Smooth muscle cell (in vitro differentiated cells): ENCODE results near the gene UBAP2L. TPM values are rescaled to one million over a fixed set of nuclear protein-coding genes. Genes with fewer than 3 reads are reported as not detected.
A peak's percentile ranks its signal among the peaks of the same experiment; 100 is the strongest.

Experiments
- DNase-seq: peaks from one replicate; lab custom pipeline; 2025; ENCODE audit not compliant: unreplicated experiment; lab: John Stamatoyannopoulos, UW
- H2AFZ ChIP-seq: fragments of 200-600 bp; sonication (generic); 2 replicates; pipeline ENCODE4 v1.6.0; 2016; ENCODE audit warnings: antibody characterized with exemption, low read depth, mild to moderate bottlenecking
- H3F3A ChIP-seq: fragments of 200-600 bp; sonication (generic); 2 replicates; pipeline ENCODE4 v1.6.0; 2017; ENCODE audit warnings: antibody characterized with exemption, low read depth
- H3K27ac ChIP-seq: fragments of 200-600 bp; sonication (generic); 2 replicates; pipeline ENCODE4 v1.5.1; 2016; ENCODE audit warnings: low read depth, mild to moderate bottlenecking
- H3K27me3 ChIP-seq: fragments of 200-600 bp; sonication (generic); 2 replicates; pipeline ENCODE4 v1.6.1; 2016; ENCODE audit warnings: low read depth, mild to moderate bottlenecking
- H3K36me3 ChIP-seq: fragments of 200-600 bp; sonication (generic); 2 replicates; pipeline ENCODE4 v1.5.1; 2016; ENCODE audit warnings: low read depth
- H3K4me1 ChIP-seq: fragments of 200-600 bp; sonication (generic); 2 replicates; pipeline ENCODE4 v1.5.1; 2016; ENCODE audit warnings: low read depth
- H3K4me2 ChIP-seq: fragments of 200-600 bp; sonication (generic); 2 replicates; pipeline ENCODE4 v1.6.0; 2016; ENCODE audit warnings: mild to moderate bottlenecking
- H3K4me3 ChIP-seq: fragments of 200-600 bp; sonication (generic); 2 replicates; pipeline ENCODE4 v1.5.1; 2016; ENCODE audit warnings: mild to moderate bottlenecking
- H3K79me2 ChIP-seq: fragments of 200-600 bp; sonication (generic); 2 replicates; pipeline ENCODE4 v1.6.0; 2016; ENCODE audit warnings: low read depth, mild to moderate bottlenecking
- H3K9ac ChIP-seq: fragments of 200-600 bp; sonication (generic); 2 replicates; pipeline ENCODE4 v1.6.0; 2016; ENCODE audit warnings: low read depth
- H3K9me3 ChIP-seq: fragments of 200-600 bp; sonication (generic); replicated peaks from 2 replicates; pipeline ENCODE4 v1.5.1; 2016; ENCODE audit warnings: low read depth
- H4K20me1 ChIP-seq: fragments of 200-600 bp; sonication (generic); 2 replicates; pipeline ENCODE4 v1.6.0; 2016; ENCODE audit warnings: low read depth
- CTCF ChIP-seq: fragments of 200-600 bp; sonication (generic); IDR thresholded peaks from 2 replicates; pipeline ENCODE4 v1.5.1; 2017; ENCODE audit warnings: borderline replicate concordance, mild to moderate bottlenecking, antibody characterized with exemption; ENCODE audit not compliant: insufficient read depth, poor library complexity, severe bottlenecking
- WGBS: methylation state at CpG from one replicate; pipeline ENCODE4 v1.1.7; 2016; ENCODE audit warnings: low lambda C conversion rate; 5-methylcytosine and 5-hydroxymethylcytosine counted together
- polyA plus RNA-seq: library from polyadenylated mRNA; unstranded; fragments of >200 nt; fragmentation: Nextera tagmentation; extraction: Ambion mirVana; gene quantifications from 2 replicates; pipeline ENCODE4 v1.2.1, GENCODE V29; 2016
- total RNA-seq: library from RNA; depleted of rRNA; stranded (reverse); fragments of >200 nt; gene quantifications from 2 replicates; pipeline ENCODE4 v1.2.3, GENCODE V29; 2014

Gene UBAP2L
- total and polyA plus RNA-seq, 2 experiments from 2014 or later, result 108 to 143 TPM

GRCh38 chr1:154213274-154213673 lies 7.5 kb upstream of the UBAP2L start:
- TF ChIP-seq CTCF, result no peak
- H3K9ac ChIP-seq, result no peak overlapping the region
- no peaks in the 10 kb centered on the region for H3K4me1 ChIP-seq
- peaks cover 6% of the 10 kb centered on the region for H3F3A ChIP-seq
- H3K36me3 ChIP-seq, result no peaks in the 10 kb centered on the region
- H3K4me2 ChIP-seq, result no peak overlapping the region
- DNase-seq, result no peak
- WGBS, result 95% methylated on average over 1 of the region's 1 CpG
- no peak overlapping the region for H3K4me3 ChIP-seq
- peaks cover 27% of the 10 kb centered on the region for H3K79me2 ChIP-seq
- no peak overlapping the region for H2AFZ ChIP-seq
- peaks cover 29% of the 10 kb centered on the region for H4K20me1 ChIP-seq
- no peaks in the 10 kb centered on the region for H3K27me3 ChIP-seq
- H3K27ac ChIP-seq, result peak overlapping the region; percentile 38
- no peaks in the 10 kb centered on the region for H3K9me3 ChIP-seq

- Histone ChIP-seq H2AFZ (no peak overlapping the region), H3F3A (no peaks in the 10 kb centered on the region), H3K9me3 (no peaks in the 10 kb centered on the region), H3K27ac (no peak overlapping the region), H3K9ac (no peak overlapping the region), H3K4me1 (peaks cover 28% of the 10 kb centered on the region), H3K27me3 (no peaks in the 10 kb centered on the region), H3K79me2 (peaks cover 75% of the 10 kb centered on the region), H3K4me3 (peak overlapping the region; percentile 87), H3K4me2 (peak overlapping the region; percentile 84), H3K36me3 (no peaks in the 10 kb centered on the region), H4K20me1 (peaks cover 38% of the 10 kb centered on the region)
- 92% methylated on average over 3 of the region's 3 CpGs for WGBS
- no peak for DNase-seq
- TF ChIP-seq CTCF, result no peak
Observed at GRCh38 chr1:154218545-154218944, 2.2 kb upstream of the UBAP2L start.

GRCh38 chr1:154219541-154219940 lies 1.2 kb upstream of the UBAP2L start:
- H3K4me2 ChIP-seq, result peak overlapping the region; percentile 84
- H3K27me3 ChIP-seq, result no peaks in the 10 kb centered on the region
- no peaks in the 10 kb centered on the region for H3K9me3 ChIP-seq
- peak overlapping the region; percentile 99 for H3K27ac ChIP-seq
- H3K4me1 ChIP-seq, result peaks cover 28% of the 10 kb centered on the region
- DNase-seq, result no peak
- 41% methylated on average over 5 of the region's 5 CpGs for WGBS
- H4K20me1 ChIP-seq, result peaks cover 38% of the 10 kb centered on the region
- H3K9ac ChIP-seq, result peak overlapping the region; percentile 99
- peaks cover 80% of the 10 kb centered on the region for H3K79me2 ChIP-seq
- no peak for TF ChIP-seq CTCF
- no peak overlapping the region for H2AFZ ChIP-seq
- H3K4me3 ChIP-seq, result peak overlapping the region; percentile 87
- no peaks in the 10 kb centered on the region for H3F3A ChIP-seq
- no peaks in the 10 kb centered on the region for H3K36me3 ChIP-seq

- no peaks in the 10 kb centered on the region for H3K9me3 ChIP-seq
- H3F3A ChIP-seq, result no peaks in the 10 kb centered on the region
- no peak for DNase-seq
- H3K36me3 ChIP-seq, result peaks cover 4% of the 10 kb centered on the region
- H3K4me3 ChIP-seq, result peak overlapping the region; percentile 95
- TF ChIP-seq CTCF, result no peak
- H4K20me1 ChIP-seq, result peaks cover 50% of the 10 kb centered on the region
- H3K27me3 ChIP-seq, result no peaks in the 10 kb centered on the region
- H3K27ac ChIP-seq, result peak overlapping the region; percentile 99
- H3K79me2 ChIP-seq, result peaks cover 94% of the 10 kb centered on the region
- H3K4me1 ChIP-seq, result peaks cover 28% of the 10 kb centered on the region
- peak overlapping the region; percentile 99 for H3K9ac ChIP-seq
- no peak overlapping the region for H2AFZ ChIP-seq
- 1% methylated on average over 11 of the region's 33 CpGs for WGBS
- H3K4me2 ChIP-seq, result peak overlapping the region; percentile 98
Observed at GRCh38 chr1:154220970-154221277, 169 bp downstream of the UBAP2L start.
